Keratinocyte (primary cell): ENCODE results near the gene CLINT1. TPM values are rescaled to one million over a fixed set of nuclear protein-coding genes. Genes with fewer than 3 reads are reported as not detected.

ENCODE experiments used
- DNase-seq: peaks from one replicate; pipeline ENCODE4 v3.0.0-alpha.2; 2011; ENCODE audit warnings: low read depth, missing footprints, low spot score
- FAIRE-seq: peaks from 2 replicates; lab custom pipeline; 2011; peaks lifted over from hg19 to GRCh38; lab: Jason Lieb, UNC
- H2AFZ ChIP-seq: 2 replicates; pipeline ENCODE4 v1.6.0; 2012; ENCODE audit warnings: low read length, control low read depth, inconsistent platforms; ENCODE audit not compliant: control insufficient read depth
- H3K27ac ChIP-seq: 2 replicates; pipeline ENCODE4 v1.5.1; 2011; ENCODE audit warnings: low read length; ENCODE audit not compliant: control insufficient read depth, insufficient read depth
- H3K27me3 ChIP-seq: 3 replicates; pipeline ENCODE4 v1.6.0; 2011; ENCODE audit warnings: low read length; ENCODE audit not compliant: control insufficient read depth, insufficient read depth; ENCODE audit errors: extremely low read depth
- H3K36me3 ChIP-seq, 2 experiments: 2 replicates in 1 of 2; 3 replicates in 1 of 2; pipeline ENCODE4 v1.5.1; 2011; ENCODE audit warnings: low read length in 2 of 2, mild to moderate bottlenecking in 1 of 2; ENCODE audit not compliant: control insufficient read depth in 2 of 2, insufficient read depth in 2 of 2; ENCODE audit errors: extremely low read depth in 1 of 2
- H3K4me1 ChIP-seq: 3 replicates; pipeline ENCODE4 v1.5.1; 2011; ENCODE audit warnings: low read length; ENCODE audit not compliant: control insufficient read depth, insufficient read depth; ENCODE audit errors: extremely low read depth
- H3K4me2 ChIP-seq: 3 replicates; pipeline ENCODE4 v1.6.0; 2011; ENCODE audit warnings: low read depth, low read length; ENCODE audit not compliant: control insufficient read depth, insufficient read depth; ENCODE audit errors: extremely low read depth
- H3K4me3 ChIP-seq, 3 experiments: fragments of 200-600 bp in 1 of 3; sonication (generic) in 1 of 3; 2 replicates in 2 of 3; 3 replicates in 1 of 3; pipeline ENCODE4 v1.5.1; 2011 to 2016; ENCODE audit warnings: low read length in 3 of 3, mild to moderate bottlenecking in 3 of 3, control low read depth in 2 of 3, inconsistent platforms in 1 of 3, low read depth in 1 of 3, mixed read lengths in 1 of 3, mixed run types in 1 of 3, moderate library complexity in 1 of 3; ENCODE audit not compliant: control insufficient read depth in 2 of 3, insufficient read depth in 2 of 3; ENCODE audit errors: extremely low read depth in 1 of 3
- H3K79me2 ChIP-seq: 2 replicates; pipeline ENCODE4 v1.6.0; 2012; ENCODE audit warnings: low read length; ENCODE audit not compliant: control insufficient read depth, insufficient read depth
- H3K9ac ChIP-seq: 3 replicates; pipeline ENCODE4 v1.6.0; 2011; ENCODE audit warnings: low read length; ENCODE audit not compliant: control insufficient read depth, insufficient read depth; ENCODE audit errors: extremely low read depth
- H3K9me1 ChIP-seq: 3 replicates; pipeline ENCODE4 v1.6.0; 2011; ENCODE audit warnings: low read length; ENCODE audit not compliant: control insufficient read depth, insufficient read depth; ENCODE audit errors: extremely low read depth
- H3K9me3 ChIP-seq: 2 replicates; pipeline ENCODE4 v1.5.1; 2012; ENCODE audit warnings: low read depth, low read length; ENCODE audit not compliant: control insufficient read depth
- H4K20me1 ChIP-seq: 3 replicates; pipeline ENCODE4 v1.6.0; 2011; ENCODE audit warnings: low read length; ENCODE audit not compliant: control insufficient read depth, insufficient read depth; ENCODE audit errors: extremely low read depth
- CTCF ChIP-seq, 3 experiments: IDR thresholded peaks in 1 of 3; conservative IDR thresholded peaks in 1 of 3; optimal IDR thresholded peaks in 1 of 3; 2 replicates in 2 of 3; 3 replicates in 1 of 3; pipeline versions ENCODE3 to v1.5.1; 2011; ENCODE audit warnings: low read length in 3 of 3, mild to moderate bottlenecking in 3 of 3, moderate library complexity in 2 of 3, control low read depth in 1 of 3, inconsistent platforms in 1 of 3; ENCODE audit not compliant: insufficient read depth in 2 of 3; ENCODE audit errors: extremely low read depth in 1 of 3
- EZH2 ChIP-seq: IDR thresholded peaks from one replicate; pipeline ENCODE4 v1.6.1; 2012; ENCODE audit warnings: inconsistent platforms, mild to moderate bottlenecking, low read length, moderate library complexity
- dilution Hi-C: fragments of 300-500 bp; cut with MboI; formaldehyde crosslinking; loops from one replicate; pipeline ENCODE4 v1.7.0; 2020; ENCODE audit warnings: low sequenced_read_pairs; ENCODE audit not compliant: extremely low pct_ligation_motif_present
- polyA plus RNA-seq, 5 experiments: library from polyadenylated mRNA; depleted of rRNA in 3 of 5; stranded (reverse) in 3 of 5; stranded (forward) in 1 of 5; unstranded in 1 of 5; fragments of >200 nt; gene quantifications; 1 replicate in 1 of 5; 2 replicates in 3 of 5; 3 replicates in 1 of 5; pipeline versions ENCODE4 v1.2.1 to v1.2.3, GENCODE V29; 2011 to 2012; ENCODE audit warnings: missing spikeins in 2 of 5, low read depth in 1 of 5, low replicate concordance in 1 of 5

CLINT1 gene
- polyA plus RNA-seq, 1 donor (not counting 4 experiments of a cell fraction or from before 2014, with no cell fraction given): 112 TPM

GRCh38 chr5:157893611-157894010, 34.7 kb upstream of the CLINT1 start:
- no peak overlapping the region for H3K4me3 ChIP-seq
- no peaks in the 10 kb centered on the region for H3K27me3 ChIP-seq
- H3K4me1 ChIP-seq: no peaks in the 10 kb centered on the region
- no peak overlapping the region for H2AFZ ChIP-seq
- H3K4me2 ChIP-seq: no peak overlapping the region
- no peaks in the 10 kb centered on the region for H3K9me3 ChIP-seq
- DNase-seq (no peak), FAIRE-seq (no peak)
- H3K36me3 ChIP-seq: no peaks in the 10 kb centered on the region
- no peaks in the 10 kb centered on the region for H3K79me2 ChIP-seq
- no peak overlapping the region for H3K27ac ChIP-seq
- H3K9ac ChIP-seq: no peak overlapping the region
- TF ChIP-seq CTCF (optimal IDR thresholded peaks at IDR 0.05 in 1 of 3, IDR thresholded peaks at IDR 0.05 in 1 of 3, conservative IDR thresholded peaks at IDR 0.05 in 1 of 3; ENCODE audit: extremely low read depth in 1 of 3, insufficient read depth in 2 of 3, low read length in 3 of 3) (no peak), EZH2 (no peak)
- no peaks in the 10 kb centered on the region for H3K9me1 ChIP-seq
- no peaks in the 10 kb centered on the region for H4K20me1 ChIP-seq
- dilution Hi-C loops: no loop called here

- Histone ChIP-seq H3K4me3 (no peak overlapping the region), H3K9me1 (no peaks in the 10 kb centered on the region), H3K4me1 (no peaks in the 10 kb centered on the region), H4K20me1 (no peaks in the 10 kb centered on the region), H3K9ac (no peak overlapping the region), H3K9me3 (no peaks in the 10 kb centered on the region), H3K79me2 (no peaks in the 10 kb centered on the region), H3K36me3 (no peaks in the 10 kb centered on the region), H2AFZ (no peak overlapping the region), H3K27ac (no peak overlapping the region), H3K4me2 (no peak overlapping the region), H3K27me3 (no peaks in the 10 kb centered on the region)
- TF ChIP-seq CTCF (optimal IDR thresholded peaks at IDR 0.05 in 1 of 3, IDR thresholded peaks at IDR 0.05 in 1 of 3, conservative IDR thresholded peaks at IDR 0.05 in 1 of 3; ENCODE audit: extremely low read depth in 1 of 3, insufficient read depth in 2 of 3, low read length in 3 of 3) (no peak), EZH2 (no peak)
- FAIRE-seq: no peak
- dilution Hi-C loops: no loop called here
- DNase-seq: no peak
Observed at GRCh38 chr5:157892974-157893373, 34.0 kb upstream of the CLINT1 start.
